ENCODE results near the gene IPMK.

IPMK gene

DNA sequence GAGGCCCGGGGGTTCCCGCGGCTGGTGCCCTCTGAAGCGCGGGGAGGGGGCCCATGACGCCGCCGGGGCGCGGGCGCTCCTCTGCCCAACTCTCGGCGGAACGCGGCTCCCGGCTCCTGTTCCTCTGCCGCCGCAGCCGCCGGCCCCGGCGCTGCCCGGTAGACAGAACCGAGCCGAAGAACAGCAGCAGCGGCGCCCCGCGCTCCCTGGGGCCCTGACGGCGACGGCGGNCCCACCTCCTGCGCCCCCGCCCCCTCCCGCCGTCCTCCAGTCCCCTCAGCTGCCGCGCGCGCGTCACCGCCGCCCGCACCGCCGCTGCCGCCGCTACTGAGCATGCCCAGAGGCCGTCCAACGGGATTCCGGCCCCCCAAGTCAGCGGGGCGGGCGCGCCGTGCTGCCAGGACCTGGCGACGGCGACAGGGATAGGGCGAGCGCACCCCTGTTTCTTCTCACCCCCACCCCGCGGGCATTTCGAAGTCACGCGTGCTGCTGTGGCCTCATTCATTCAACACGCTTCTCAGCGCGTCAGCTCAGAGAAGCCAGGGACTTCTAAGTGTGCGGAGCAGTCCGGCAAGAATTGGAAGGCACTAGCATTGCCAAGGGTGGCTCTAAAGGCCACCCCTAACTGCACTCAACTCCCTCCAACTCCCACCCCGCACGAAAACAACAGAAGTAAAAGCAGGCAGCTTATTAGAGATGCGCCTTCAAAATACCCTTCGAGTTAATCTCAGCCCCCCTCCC lies at the start of gene IPMK:
Gene IPMK (minus strand): TSS at position 182 of the 741 bp plus-strand sequence. CDS start 283 bp downstream, outside the sequence.
- Histone ChIP-seq H3K9ac (ENCODE audit: low read length) (peak within 1 kb of the TSS; percentile 91), H3K27me3 (replicated peaks; ENCODE audit: control insufficient read depth, insufficient read depth, low read length) (no peaks in the 10 kb centered on the region), H3K4me1 (ENCODE audit: control insufficient read depth, insufficient read depth, low read length) (peaks cover 37% of the 10 kb centered on the region), H3K9me3 (ENCODE audit: control insufficient read depth, low read length) (no peaks in the 10 kb centered on the region), H3K36me3 (ENCODE audit: control insufficient read depth, insufficient read depth, low read length, severe bottlenecking) (no peaks in the 10 kb centered on the region), H3K4me3 (ENCODE audit: low read length) (peak within 1 kb of the TSS; percentile 96)
- DNase-seq (ENCODE audit: low read depth): peak; percentile 97

GRCh38 chr10:58316874-58317273 lies 49.2 kb upstream of the IPMK start:
- Histone ChIP-seq H3K36me3 (ENCODE audit: control insufficient read depth, insufficient read depth, low read length, severe bottlenecking) (no peaks in the 10 kb centered on the region), H3K4me3 (ENCODE audit: low read length) (no peak overlapping the region), H3K9me3 (ENCODE audit: control insufficient read depth, low read length) (no peaks in the 10 kb centered on the region), H3K27me3 (replicated peaks; ENCODE audit: control insufficient read depth, insufficient read depth, low read length) (no peaks in the 10 kb centered on the region), H3K9ac (ENCODE audit: low read length) (no peak overlapping the region), H3K4me1 (ENCODE audit: control insufficient read depth, insufficient read depth, low read length) (no peaks in the 10 kb centered on the region)
- DNase-seq (ENCODE audit: low read depth): no peak

DNA sequence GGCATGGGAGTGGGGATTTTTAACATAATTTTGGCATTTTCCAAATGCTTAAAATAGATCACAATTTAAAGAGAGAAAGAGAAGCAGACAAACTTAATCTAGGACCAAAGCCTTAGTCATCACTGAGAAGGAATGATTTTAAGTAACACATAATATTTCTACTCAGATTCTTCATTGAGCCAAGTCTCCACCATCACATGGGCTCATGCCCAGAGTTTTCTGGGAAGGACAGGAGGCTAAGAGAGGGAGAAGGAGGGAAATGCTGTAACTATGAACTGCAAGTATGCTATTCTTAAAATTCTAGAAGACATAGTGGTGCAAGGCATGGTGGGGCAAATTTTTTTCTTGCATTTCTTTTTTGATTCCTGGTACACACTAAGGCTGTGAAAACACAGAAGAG lies 43.3 kb upstream of the IPMK start:
- Histone ChIP-seq H3K4me1 (ENCODE audit: control insufficient read depth, insufficient read depth, low read length) (no peaks in the 10 kb centered on the region), H3K9me3 (ENCODE audit: control insufficient read depth, low read length) (no peaks in the 10 kb centered on the region), H3K27me3 (replicated peaks; ENCODE audit: control insufficient read depth, insufficient read depth, low read length) (no peaks in the 10 kb centered on the region), H3K9ac (ENCODE audit: low read length) (no peak overlapping the region), H3K36me3 (ENCODE audit: control insufficient read depth, insufficient read depth, low read length, severe bottlenecking) (no peaks in the 10 kb centered on the region), H3K4me3 (ENCODE audit: low read length) (no peak overlapping the region)
- DNase-seq (ENCODE audit: low read depth): no peak

GRCh38 chr10:58307676-58308075 lies 40.0 kb upstream of the IPMK start:
- H3K27me3 ChIP-seq (replicated peaks; ENCODE audit: control insufficient read depth, insufficient read depth, low read length): no peaks in the 10 kb centered on the region
- DNase-seq (ENCODE audit: low read depth): no peak
- no peaks in the 10 kb centered on the region for H3K9me3 ChIP-seq (ENCODE audit: control insufficient read depth, low read length)
- H3K36me3 ChIP-seq (ENCODE audit: control insufficient read depth, insufficient read depth, low read length, severe bottlenecking): no peaks in the 10 kb centered on the region
- no peak overlapping the region for H3K4me3 ChIP-seq (ENCODE audit: low read length)
- H3K9ac ChIP-seq (ENCODE audit: low read length): no peak overlapping the region
- H3K4me1 ChIP-seq (ENCODE audit: control insufficient read depth, insufficient read depth, low read length): no peaks in the 10 kb centered on the region

DNA sequence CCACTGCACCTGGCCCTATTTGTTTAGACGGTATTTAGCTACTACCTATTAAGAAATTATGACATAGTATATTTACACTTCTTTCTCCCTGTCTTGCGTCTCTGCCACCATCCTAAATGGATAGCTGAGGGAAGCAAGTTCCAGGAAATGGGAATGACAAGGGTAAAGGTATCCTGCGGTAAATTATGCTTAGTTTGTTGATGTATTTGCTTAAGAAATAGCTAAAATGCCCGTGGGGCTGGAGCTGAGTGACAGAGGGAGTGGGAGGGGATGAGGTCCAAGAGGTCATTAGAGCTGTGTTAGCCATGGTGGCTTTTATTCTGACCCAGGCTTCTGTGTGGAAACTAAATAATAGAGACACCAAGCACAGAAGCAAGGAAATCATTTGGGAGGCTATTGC lies 38.1 kb upstream of the IPMK start:
- Histone ChIP-seq H3K9me3 (ENCODE audit: control insufficient read depth, low read length) (no peaks in the 10 kb centered on the region), H3K4me1 (ENCODE audit: control insufficient read depth, insufficient read depth, low read length) (no peaks in the 10 kb centered on the region), H3K4me3 (ENCODE audit: low read length) (no peak overlapping the region), H3K27me3 (replicated peaks; ENCODE audit: control insufficient read depth, insufficient read depth, low read length) (no peaks in the 10 kb centered on the region), H3K9ac (ENCODE audit: low read length) (no peak overlapping the region), H3K36me3 (ENCODE audit: control insufficient read depth, insufficient read depth, low read length, severe bottlenecking) (no peaks in the 10 kb centered on the region)
- DNase-seq (ENCODE audit: low read depth): no peak

- H3K36me3 ChIP-seq (ENCODE audit: control insufficient read depth, insufficient read depth, low read length, severe bottlenecking): no peaks in the 10 kb centered on the region
- no peaks in the 10 kb centered on the region for H3K27me3 ChIP-seq (replicated peaks; ENCODE audit: control insufficient read depth, insufficient read depth, low read length)
- no peak for DNase-seq (ENCODE audit: low read depth)
- H3K9me3 ChIP-seq (ENCODE audit: control insufficient read depth, low read length): no peaks in the 10 kb centered on the region
- H3K9ac ChIP-seq (ENCODE audit: low read length): no peak overlapping the region
- no peaks in the 10 kb centered on the region for H3K4me1 ChIP-seq (ENCODE audit: control insufficient read depth, insufficient read depth, low read length)
- no peak overlapping the region for H3K4me3 ChIP-seq (ENCODE audit: low read length)
These were observed 36.5 kb upstream of the IPMK start for GRCh38 chr10:58304099-58304633.

DNA sequence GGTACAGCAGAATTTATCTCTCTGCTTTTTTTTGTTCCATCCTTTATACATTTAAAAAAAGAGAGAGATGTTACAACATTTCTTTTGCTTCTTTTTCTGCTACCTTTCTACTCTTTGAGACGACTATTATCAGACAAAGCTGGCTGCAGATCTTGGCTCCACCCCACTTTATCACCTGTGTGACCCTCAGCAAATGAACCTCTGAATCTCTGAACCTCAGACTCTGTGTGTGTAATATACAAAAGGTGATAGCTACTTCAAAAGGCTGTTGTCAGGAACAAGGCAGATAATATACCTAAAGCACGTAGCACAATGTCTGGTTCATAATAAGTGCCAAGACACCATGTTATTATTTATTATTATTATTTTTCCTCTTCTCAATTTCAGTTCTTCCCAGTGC lies 34.6 kb upstream of the IPMK start:
- no peaks in the 10 kb centered on the region for H3K9me3 ChIP-seq (ENCODE audit: control insufficient read depth, low read length)
- no peaks in the 10 kb centered on the region for H3K36me3 ChIP-seq (ENCODE audit: control insufficient read depth, insufficient read depth, low read length, severe bottlenecking)
- no peaks in the 10 kb centered on the region for H3K4me1 ChIP-seq (ENCODE audit: control insufficient read depth, insufficient read depth, low read length)
- no peaks in the 10 kb centered on the region for H3K27me3 ChIP-seq (replicated peaks; ENCODE audit: control insufficient read depth, insufficient read depth, low read length)
- no peak overlapping the region for H3K4me3 ChIP-seq (ENCODE audit: low read length)
- no peak for DNase-seq (ENCODE audit: low read depth)
- H3K9ac ChIP-seq (ENCODE audit: low read length): no peak overlapping the region

DNA sequence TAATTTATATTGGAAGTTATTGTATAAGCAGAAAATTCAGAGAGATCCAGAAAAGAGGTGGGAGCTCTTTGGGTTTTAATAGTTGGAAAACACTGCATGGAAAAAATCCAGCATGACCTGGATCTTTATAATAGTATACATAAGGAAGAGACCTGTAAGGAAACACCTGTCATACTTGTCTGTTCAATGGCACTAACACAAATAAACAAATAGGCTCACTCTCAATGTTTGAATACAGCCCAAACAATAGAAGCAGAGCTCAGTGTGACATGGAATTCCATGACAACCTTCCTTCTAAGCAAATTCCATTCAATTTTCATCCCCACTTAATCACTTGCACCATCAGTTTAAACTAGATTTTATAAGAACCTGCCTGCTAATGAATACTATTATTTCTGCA lies 33.0 kb upstream of the IPMK start:
- no peak overlapping the region for H3K4me3 ChIP-seq (ENCODE audit: low read length)
- no peak overlapping the region for H3K9ac ChIP-seq (ENCODE audit: low read length)
- H3K27me3 ChIP-seq (replicated peaks; ENCODE audit: control insufficient read depth, insufficient read depth, low read length): no peaks in the 10 kb centered on the region
- no peaks in the 10 kb centered on the region for H3K4me1 ChIP-seq (ENCODE audit: control insufficient read depth, insufficient read depth, low read length)
- H3K36me3 ChIP-seq (ENCODE audit: control insufficient read depth, insufficient read depth, low read length, severe bottlenecking): no peaks in the 10 kb centered on the region
- DNase-seq (ENCODE audit: low read depth): no peak
- no peaks in the 10 kb centered on the region for H3K9me3 ChIP-seq (ENCODE audit: control insufficient read depth, low read length)

DNA sequence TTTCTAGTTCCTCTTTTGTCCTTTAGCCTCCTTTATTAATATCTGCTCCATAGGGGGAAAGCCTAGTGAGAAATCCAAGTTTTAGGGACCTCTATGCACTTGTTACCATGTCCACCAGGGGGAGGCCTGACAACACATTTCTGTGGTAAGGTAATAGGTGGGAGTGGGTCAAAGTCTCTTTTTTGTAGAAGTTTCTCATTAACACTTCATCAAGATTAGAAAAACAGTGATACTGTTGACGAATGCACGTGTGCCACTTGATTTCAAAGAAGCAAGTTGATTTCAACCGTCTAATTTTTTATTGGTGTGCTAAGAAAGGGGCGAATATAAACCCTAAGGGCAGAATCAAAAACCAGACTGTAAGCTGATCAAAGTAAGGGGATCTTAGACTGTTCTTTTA lies 31.9 kb upstream of the IPMK start:
- H3K27me3 ChIP-seq (replicated peaks; ENCODE audit: control insufficient read depth, insufficient read depth, low read length): no peaks in the 10 kb centered on the region
- no peak overlapping the region for H3K9ac ChIP-seq (ENCODE audit: low read length)
- H3K4me1 ChIP-seq (ENCODE audit: control insufficient read depth, insufficient read depth, low read length): no peaks in the 10 kb centered on the region
- no peaks in the 10 kb centered on the region for H3K36me3 ChIP-seq (ENCODE audit: control insufficient read depth, insufficient read depth, low read length, severe bottlenecking)
- peak; percentile 82 for DNase-seq (ENCODE audit: low read depth)
- no peak overlapping the region for H3K4me3 ChIP-seq (ENCODE audit: low read length)
- no peaks in the 10 kb centered on the region for H3K9me3 ChIP-seq (ENCODE audit: control insufficient read depth, low read length)

DNA sequence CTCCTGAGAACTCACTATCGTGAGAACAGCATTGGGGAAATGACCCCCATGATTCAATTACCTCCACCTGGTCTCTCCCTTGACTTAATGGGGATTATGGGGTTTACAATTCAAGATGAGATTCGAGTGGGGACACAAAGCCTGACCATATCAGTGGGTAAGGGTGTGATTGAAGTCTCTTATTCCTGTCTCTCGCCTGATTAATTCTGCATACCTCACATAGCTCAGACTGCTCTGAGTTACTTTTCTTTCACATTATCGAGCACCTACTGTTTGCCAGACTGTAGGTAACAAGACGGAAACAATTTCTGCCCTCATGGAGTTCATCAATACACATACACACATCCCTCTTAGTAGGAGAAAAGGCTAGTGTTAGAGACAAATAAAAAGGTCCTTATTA lies 26.3 kb upstream of the IPMK start:
- H3K4me3 ChIP-seq (ENCODE audit: low read length): no peak overlapping the region
- no peak for DNase-seq (ENCODE audit: low read depth)
- H3K4me1 ChIP-seq (ENCODE audit: control insufficient read depth, insufficient read depth, low read length): no peaks in the 10 kb centered on the region
- H3K27me3 ChIP-seq (replicated peaks; ENCODE audit: control insufficient read depth, insufficient read depth, low read length): no peaks in the 10 kb centered on the region
- no peak overlapping the region for H3K9ac ChIP-seq (ENCODE audit: low read length)
- no peaks in the 10 kb centered on the region for H3K36me3 ChIP-seq (ENCODE audit: control insufficient read depth, insufficient read depth, low read length, severe bottlenecking)
- H3K9me3 ChIP-seq (ENCODE audit: control insufficient read depth, low read length): no peaks in the 10 kb centered on the region

GRCh38 chr10:58291538-58292174 lies 24.0 kb upstream of the IPMK start:
- H3K4me3 ChIP-seq (ENCODE audit: low read length): no peak overlapping the region
- H3K9ac ChIP-seq (ENCODE audit: low read length): peak overlapping the region; percentile 9
- H3K36me3 ChIP-seq (ENCODE audit: control insufficient read depth, insufficient read depth, low read length, severe bottlenecking): peaks cover 4% of the 10 kb centered on the region
- no peaks in the 10 kb centered on the region for H3K9me3 ChIP-seq (ENCODE audit: control insufficient read depth, low read length)
- no peaks in the 10 kb centered on the region for H3K4me1 ChIP-seq (ENCODE audit: control insufficient read depth, insufficient read depth, low read length)
- no peaks in the 10 kb centered on the region for H3K27me3 ChIP-seq (replicated peaks; ENCODE audit: control insufficient read depth, insufficient read depth, low read length)
- DNase-seq (ENCODE audit: low read depth): peak; percentile 86
